H1 (cell line): ENCODE measurements around the gene KIAA1586. TPM values are rescaled to one million over a fixed set of nuclear protein-coding genes. Genes with fewer than 3 reads are reported as not detected.

Source experiments
- polyA plus RNA-seq, 7 experiments: library from polyadenylated mRNA; depleted of rRNA in 3 of 7; stranded (reverse) in 5 of 7; unstranded in 2 of 7; fragments of >200 nt in 5 of 7; fragments of 200-250 nt in 2 of 7; gene quantifications; 1 replicate in 5 of 7; 2 replicates in 1 of 7; 4 replicates in 1 of 7; pipeline versions ENCODE4 v1.2.1 to v1.2.3, GENCODE V29; 2011 to 2013; ENCODE audit warnings: missing spikeins in 2 of 7, mixed read lengths in 2 of 7
- small RNA-seq: library from polyadenylated mRNA; stranded (forward); fragments of <200 nt; extraction: miRNeasy Mini kit (QIAGEN cat#:217004); gene quantifications from one replicate; pipeline ENCODE3, GENCODE V24; 2013; ENCODE audit not compliant: insufficient read depth
- total RNA-seq: library from RNA; stranded (reverse); fragmentation: NEBNext Ultra II Directional; extraction: Animal tissue kit (Norgen Biotek cat#: 25700); gene quantifications from 2 replicates; pipeline ENCODE4 v1.2.1, GENCODE V29; 2021

Gene KIAA1586
- total and polyA plus RNA-seq, 2 of the 8 experiments (the other 6 are each of a cell fraction or from before 2014, with no cell fraction given): 2.1 to 24.4 TPM

Small RNAs within 50 kb of the gene (small RNA-seq; reads per million reads assigned to genes)
- gene FTH1P15: not detected

Other genes starting within 250 kb of the KIAA1586 start
- 1.9 and 2.1 TPM in 2 replicates for gene BEND6, start 91.6 kb upstream of the KIAA1586 start, total RNA-seq
- gene BEND6, start 91.6 kb upstream of the KIAA1586 start, polyA plus RNA-seq (2011; rRNA removed): 0.53 and 0.71 TPM in 2 replicates
- gene ZNF451, start 43.5 kb downstream of the KIAA1586 start, total RNA-seq: 49.4 and 56.8 TPM in 2 replicates
- gene ZNF451, start 43.5 kb downstream of the KIAA1586 start, polyA plus RNA-seq (2011; rRNA removed): 7.0 and 10.7 TPM in 2 replicates
- 7.2 and 7.4 TPM in 2 replicates for gene BAG2, start 125.6 kb downstream of the KIAA1586 start, total RNA-seq
- 2.0 and 4.4 TPM in 2 replicates for gene BAG2, start 125.6 kb downstream of the KIAA1586 start, polyA plus RNA-seq (2011; rRNA removed)
- gene RAB23, start 175.6 kb downstream of the KIAA1586 start, total RNA-seq: 17.2 and 17.5 TPM in 2 replicates
- 2.4 and 6.5 TPM in 2 replicates for gene RAB23, start 175.6 kb downstream of the KIAA1586 start, polyA plus RNA-seq (2011; rRNA removed)